Liver (tissue), 9 donors: ENCODE measurements around the gene TNFRSF25. TPM values are rescaled to one million over a fixed set of nuclear protein-coding genes. Genes with fewer than 3 reads are reported as not detected.
"Not testable (repeated sequence)": the region's sequence is repeated elsewhere in the genome, so short reads cannot be mapped to it uniquely, and the experiment has no call there.

Experiments
- DNase-seq: peaks from one replicate; pipeline ENCODE4 v3.0.0-alpha.2; 2017; ENCODE audit warnings: low spot score
- H3K27ac ChIP-seq, 2 donors: one replicate each; pipeline ENCODE4 v1.7.0; 2013; ENCODE audit warnings: inconsistent platforms in 2 of 2, low read length in 2 of 2, control low read depth in 1 of 2, low read depth in 1 of 2, mild to moderate bottlenecking in 1 of 2
- H3K27me3 ChIP-seq, 4 donors: one replicate each; pipeline versions ENCODE4 v1.6.1 to v1.7.0; 2013; ENCODE audit warnings: low read length in 3 of 4, inconsistent platforms in 1 of 4, mild to moderate bottlenecking in 1 of 4, moderate library complexity in 1 of 4; ENCODE audit not compliant: control insufficient read depth in 4 of 4, insufficient read depth in 4 of 4
- H3K36me3 ChIP-seq, 4 donors: one replicate each; pipeline versions ENCODE4 v1.6.1 to v1.7.0; 2013; ENCODE audit warnings: low read length in 3 of 4, mild to moderate bottlenecking in 3 of 4, low read depth in 1 of 4, moderate library complexity in 1 of 4; ENCODE audit not compliant: control insufficient read depth in 4 of 4, insufficient read depth in 3 of 4
- H3K4me1 ChIP-seq, 4 donors: one replicate each; pipeline versions ENCODE4 v1.6.1 to v1.7.0; 2013; ENCODE audit warnings: low read length in 3 of 4, mild to moderate bottlenecking in 3 of 4, moderate library complexity in 1 of 4; ENCODE audit not compliant: control insufficient read depth in 4 of 4, insufficient read depth in 4 of 4
- H3K4me3 ChIP-seq, 3 donors: one replicate each; pipeline versions ENCODE4 v1.6.1 to v1.7.0; 2013; ENCODE audit warnings: low read length in 3 of 3, control low read depth in 1 of 3, low read depth in 1 of 3, mild to moderate bottlenecking in 1 of 3
- H3K9ac ChIP-seq, 2 donors: one replicate each; pipeline ENCODE4 v1.7.0; 2013; ENCODE audit warnings: low read length in 2 of 2, mild to moderate bottlenecking in 2 of 2, moderate library complexity in 2 of 2, control low read depth in 1 of 2, low read depth in 1 of 2
- H3K9me3 ChIP-seq, 4 donors: one replicate each; pipeline versions ENCODE4 v1.6.1 to v1.7.0; 2013; ENCODE audit warnings: low read length in 3 of 4; ENCODE audit not compliant: control insufficient read depth in 4 of 4
- EGR1 ChIP-seq, 2 donors: IDR thresholded peaks; 2 replicates each; pipeline ENCODE4 v1.6.1; 2016 to 2018; ENCODE audit warnings: antibody characterized with exemption in 2 of 2, low read depth in 2 of 2
- FOXA1 ChIP-seq: IDR thresholded peaks from 2 replicates; pipeline ENCODE4 v1.6.1; 2016; ENCODE audit warnings: antibody characterized with exemption
- FOXA2 ChIP-seq: IDR thresholded peaks from 2 replicates; pipeline ENCODE4 v1.6.1; 2016; ENCODE audit warnings: antibody characterized with exemption
- GABPA ChIP-seq, 2 donors: IDR thresholded peaks in 1 of 2; conservative IDR thresholded peaks in 1 of 2; 2 replicates each; pipeline ENCODE4 v1.6.1; 2016; ENCODE audit warnings: antibody characterized with exemption in 2 of 2, mild to moderate bottlenecking in 1 of 2, moderate library complexity in 1 of 2
- HNF4A ChIP-seq, 2 donors: conservative IDR thresholded peaks; 2 replicates each; pipeline ENCODE4 v1.6.1; 2016; ENCODE audit warnings: antibody characterized with exemption in 2 of 2, mild to moderate bottlenecking in 2 of 2
- HNF4G ChIP-seq: IDR thresholded peaks from 2 replicates; pipeline ENCODE4 v1.6.1; 2016; ENCODE audit warnings: antibody characterized with exemption
- JUND ChIP-seq, 2 donors: IDR thresholded peaks; 2 replicates each; pipeline ENCODE4 v1.6.1; 2016; ENCODE audit warnings: antibody characterized with exemption in 2 of 2
- NR2F2 ChIP-seq: IDR thresholded peaks from 2 replicates; pipeline ENCODE4 v1.6.1; 2016; ENCODE audit warnings: antibody characterized with exemption
- RAD21 ChIP-seq, 2 donors: IDR thresholded peaks; 2 replicates each; pipeline ENCODE4 v1.6.1; 2016; ENCODE audit warnings: antibody characterized with exemption in 2 of 2, mild to moderate bottlenecking in 2 of 2
- RXRA ChIP-seq, 2 donors: IDR thresholded peaks; 2 replicates each; pipeline ENCODE4 v1.6.1; 2017 to 2018; ENCODE audit warnings: antibody characterized with exemption in 2 of 2, mild to moderate bottlenecking in 1 of 2
- SP1 ChIP-seq: IDR thresholded peaks from 2 replicates; pipeline ENCODE4 v1.6.1; 2018; ENCODE audit warnings: antibody characterized with exemption, mild to moderate bottlenecking
- TAF1 ChIP-seq: conservative IDR thresholded peaks from 2 replicates; pipeline ENCODE4 v1.6.1; 2016; ENCODE audit warnings: antibody characterized with exemption, mild to moderate bottlenecking
- YY1 ChIP-seq: IDR thresholded peaks from 2 replicates; pipeline ENCODE4 v1.6.1; 2016; ENCODE audit warnings: antibody characterized with exemption, mild to moderate bottlenecking
- WGBS: extraction: QIAGEN DNeasy Blood & Tissue Kit; methylation state at CpG from one replicate; pipeline ENCODE4 v1.1.7; 2013; 5-methylcytosine and 5-hydroxymethylcytosine counted together
- polyA plus RNA-seq, 2 donors: library from polyadenylated mRNA; stranded (reverse) in 1 of 2; unstranded in 1 of 2; fragments of 200-250 nt in 1 of 2; fragments of >200 nt in 1 of 2; fragmentation: Nextera tagmentation in 1 of 2; extraction: Ambion mirVana in 1 of 2; gene quantifications; one replicate each; pipeline versions ENCODE4 v1.2.1 to v1.2.3, GENCODE V29; 2013 to 2015
- total RNA-seq, 2 donors: library from RNA; depleted of rRNA; stranded (reverse); fragments of >200 nt; gene quantifications; one replicate each; pipeline ENCODE4 v1.2.3, GENCODE V29; 2014
- TF ChIP-seq, protein P1 (sequence below): IDR thresholded peaks from 2 replicates; pipeline ENCODE4 v1.6.1; 2016; ENCODE audit warnings: antibody characterized with exemption
- TF ChIP-seq, protein P2 (sequence below): IDR thresholded peaks from 2 replicates; pipeline ENCODE4 v1.6.1; 2016; ENCODE audit warnings: antibody characterized with exemption, mild to moderate bottlenecking
- TF ChIP-seq, protein P3 (sequence below): fragments of 150-350 bp; IDR thresholded peaks from 2 replicates; pipeline ENCODE4 v1.5.1; 2017; ENCODE audit warnings: improper control_type of control experiment, low read depth, low read length; ENCODE audit not compliant: missing input control
- TF ChIP-seq, protein P4 (sequence below): IDR thresholded peaks from 2 replicates; pipeline ENCODE4 v1.6.1; 2016; ENCODE audit warnings: antibody characterized with exemption
- TF ChIP-seq, protein P5 (sequence below): IDR thresholded peaks from 2 replicates; pipeline ENCODE4 v1.6.1; 2016; ENCODE audit warnings: antibody characterized with exemption
- donor health status: healthy.
- donor health status: healthy.
- donor health status: healthy.
- donor health status: healthy.
- donor health status: healthy.

The TNFRSF25 gene
- total and polyA plus RNA-seq, 4 donors: 0.78 to 2.6 (median 2.0) TPM

DNA sequence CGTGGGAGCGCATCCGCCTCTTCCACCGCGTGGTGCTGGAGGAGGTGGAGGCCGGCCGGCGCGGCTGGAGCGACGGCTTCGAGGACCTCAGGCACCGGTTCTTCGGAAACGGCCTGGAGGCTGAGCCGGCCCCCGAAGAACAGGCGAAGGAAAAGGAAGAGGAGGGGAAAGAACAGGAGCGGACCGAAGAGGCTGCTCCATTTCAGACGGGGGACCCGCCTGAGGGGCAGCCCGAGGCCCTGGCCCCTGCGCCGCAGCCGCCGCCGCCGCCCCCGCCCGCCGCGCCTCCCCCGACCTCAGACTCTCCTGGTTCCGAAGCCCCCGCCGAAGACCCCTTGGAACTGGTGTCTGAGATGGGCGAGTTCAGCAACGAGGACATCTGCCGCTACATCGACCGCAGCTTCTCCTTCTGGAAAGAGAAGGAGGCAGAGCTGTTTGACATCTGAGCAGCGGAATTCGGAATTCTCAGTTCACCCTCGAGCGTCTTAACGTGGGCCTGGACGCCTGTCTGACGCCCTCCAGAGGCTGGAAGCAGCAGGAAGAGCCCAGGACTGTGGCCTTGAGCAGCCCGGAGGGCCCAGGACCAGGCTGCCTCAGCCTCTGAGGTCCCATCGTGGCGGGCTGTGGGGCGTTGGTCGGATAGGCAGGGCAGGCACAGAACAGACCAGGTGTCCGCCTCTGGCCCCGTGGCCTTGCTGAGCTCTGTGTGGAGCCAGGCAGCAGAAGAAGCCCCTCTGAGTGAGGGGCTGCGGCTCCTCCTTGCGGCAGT, 10.0 kb downstream of the TNFRSF25 start:
- 75% methylated on average over 58 of the region's 58 CpGs for WGBS
- not testable (repeated sequence) for H3K9ac ChIP-seq, DNase-seq, H3K4me3 ChIP-seq, H3K27me3 ChIP-seq, H3K27ac ChIP-seq, H3K9me3 ChIP-seq
- H3K4me1 ChIP-seq: peaks cover 6 to 24% (median 13%) of the 10 kb centered on the region in 4 donors
- peaks cover 0 to 14% (median 8%) of the 10 kb centered on the region in 4 donors for H3K36me3 ChIP-seq

DNA sequence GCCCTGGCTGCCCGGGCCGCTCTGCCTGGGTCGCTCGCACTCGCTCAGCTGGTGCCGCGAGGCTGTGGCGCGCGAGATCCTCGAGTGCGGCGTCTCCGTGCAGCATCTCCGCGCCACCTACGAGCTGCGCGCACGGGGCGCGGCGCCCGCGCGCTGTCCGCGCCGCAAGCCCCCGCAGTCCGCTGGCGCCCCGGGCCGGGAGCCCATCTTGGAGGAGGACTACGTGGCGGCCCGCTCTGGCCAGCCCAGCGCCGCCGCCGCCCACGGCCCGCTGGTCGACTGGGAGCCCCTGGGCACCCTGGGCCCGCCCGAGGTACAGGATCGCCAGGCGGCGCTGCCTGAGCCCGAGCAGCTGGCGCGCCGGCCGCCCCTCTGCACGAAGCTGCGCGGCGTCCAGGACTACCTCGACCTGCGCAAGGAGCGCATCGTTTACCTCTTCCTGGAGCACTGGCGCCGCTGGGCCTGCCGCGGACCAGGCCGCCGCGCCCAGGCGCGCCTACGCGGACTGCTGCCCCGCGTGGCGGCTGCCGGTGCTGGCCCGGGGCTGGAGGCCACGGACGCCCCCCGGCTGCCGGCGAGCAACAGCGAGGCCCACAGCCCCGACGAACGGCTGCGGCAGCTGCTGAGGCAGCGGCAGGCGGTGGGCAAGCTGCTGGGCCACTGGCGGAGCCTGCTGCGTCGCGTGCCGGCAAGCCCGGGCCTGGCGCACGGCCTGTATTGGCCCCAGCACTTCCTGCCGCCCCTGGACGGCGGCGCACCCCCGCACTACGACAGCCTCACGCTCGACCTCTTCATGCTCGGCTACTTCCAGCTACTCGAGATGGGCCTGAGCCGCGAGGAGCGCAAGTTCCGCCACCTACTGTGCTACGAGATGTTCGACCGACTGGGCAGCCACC, 10.9 kb downstream of the TNFRSF25 start:
- DNase-seq: no peak

DNA sequence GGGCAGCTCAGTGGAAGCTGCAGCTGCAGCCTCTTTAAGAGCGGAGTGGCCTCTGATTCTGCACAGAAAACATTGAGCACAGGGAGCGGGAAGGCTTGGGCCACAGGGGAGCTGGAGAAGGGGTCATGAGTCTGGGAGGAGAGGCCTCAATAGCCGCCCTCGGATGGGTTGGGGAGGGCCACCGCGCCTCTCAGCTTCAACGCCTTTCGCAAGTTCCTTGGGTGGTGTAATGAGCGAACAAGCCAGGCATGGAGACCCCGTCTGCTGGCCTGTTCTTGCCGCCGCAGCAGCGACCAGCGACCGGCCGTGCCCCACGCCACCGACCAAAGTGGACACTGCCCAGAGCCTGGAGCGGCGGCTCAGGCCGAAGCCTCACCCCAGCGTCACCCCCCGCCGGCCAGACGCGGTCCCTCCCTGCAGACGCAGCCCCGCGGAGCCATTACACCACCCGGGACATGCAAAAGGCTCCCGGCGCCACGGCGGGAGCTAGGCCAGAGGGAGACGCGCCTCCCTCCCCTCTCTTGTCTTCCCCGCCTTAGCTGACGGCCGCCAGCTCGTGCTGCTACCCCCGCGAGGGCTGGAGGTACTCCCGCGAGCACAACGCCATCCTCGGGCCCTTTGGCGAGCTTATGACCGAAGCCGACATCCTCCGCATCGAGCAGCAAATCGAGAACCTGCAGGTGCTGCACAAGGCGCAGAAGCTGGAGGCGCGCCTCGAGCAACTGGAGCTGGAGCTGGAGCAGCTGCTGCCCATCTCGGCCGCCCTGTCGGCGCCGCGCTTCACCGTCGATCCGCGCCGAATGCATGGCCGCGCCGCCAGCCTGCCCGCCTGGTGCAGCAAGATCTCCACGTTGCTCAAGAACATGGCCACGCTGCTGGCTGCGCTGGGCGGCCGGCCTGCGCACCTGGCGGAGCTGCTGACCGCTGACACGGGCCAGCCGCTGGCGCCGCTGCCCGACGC, 11.8 kb downstream of the TNFRSF25 start:
- H3K36me3 ChIP-seq: peaks cover 0 to 11% (median 7%) of the 10 kb centered on the region in 4 donors
- 70% methylated on average over 85 of the region's 85 CpGs for WGBS
- DNase-seq, H3K9me3 ChIP-seq, H3K9ac ChIP-seq, H3K27ac ChIP-seq, H3K4me3 ChIP-seq, H3K27me3 ChIP-seq: not testable (repeated sequence)
- peaks cover 14 to 42% (median 27%) of the 10 kb centered on the region in 4 donors for H3K4me1 ChIP-seq

More for the DNA sequence above, 10.9 kb downstream of the TNFRSF25 start:
- no peak overlapping the region for H3K4me3 ChIP-seq
- H3K9ac ChIP-seq: no peak overlapping the region
- TF ChIP-seq HNF4A (conservative IDR thresholded peaks at IDR 0.05) (no peak), YY1 (no peak), EGR1 (IDR thresholded peaks at IDR 0.05; ENCODE audit: low read depth in 2 of 2) (no peak), JUND (IDR thresholded peaks at IDR 0.05) (no peak), FOXA1 (no peak), HNF4G (no peak), SP1 (no peak), NR2F2 (no peak), RAD21 (IDR thresholded peaks at IDR 0.05) (no peak), TAF1 (no peak), GABPA (IDR thresholded peaks at IDR 0.05 in 1 of 2, conservative IDR thresholded peaks at IDR 0.05 in 1 of 2) (no peak), FOXA2 (no peak), RXRA (IDR thresholded peaks at IDR 0.05) (no peak)
- TF ChIP-seq, protein P1, sequence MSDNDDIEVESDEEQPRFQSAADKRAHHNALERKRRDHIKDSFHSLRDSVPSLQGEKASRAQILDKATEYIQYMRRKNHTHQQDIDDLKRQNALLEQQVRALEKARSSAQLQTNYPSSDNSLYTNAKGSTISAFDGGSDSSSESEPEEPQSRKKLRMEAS: no peak
- TF ChIP-seq, protein P2, sequence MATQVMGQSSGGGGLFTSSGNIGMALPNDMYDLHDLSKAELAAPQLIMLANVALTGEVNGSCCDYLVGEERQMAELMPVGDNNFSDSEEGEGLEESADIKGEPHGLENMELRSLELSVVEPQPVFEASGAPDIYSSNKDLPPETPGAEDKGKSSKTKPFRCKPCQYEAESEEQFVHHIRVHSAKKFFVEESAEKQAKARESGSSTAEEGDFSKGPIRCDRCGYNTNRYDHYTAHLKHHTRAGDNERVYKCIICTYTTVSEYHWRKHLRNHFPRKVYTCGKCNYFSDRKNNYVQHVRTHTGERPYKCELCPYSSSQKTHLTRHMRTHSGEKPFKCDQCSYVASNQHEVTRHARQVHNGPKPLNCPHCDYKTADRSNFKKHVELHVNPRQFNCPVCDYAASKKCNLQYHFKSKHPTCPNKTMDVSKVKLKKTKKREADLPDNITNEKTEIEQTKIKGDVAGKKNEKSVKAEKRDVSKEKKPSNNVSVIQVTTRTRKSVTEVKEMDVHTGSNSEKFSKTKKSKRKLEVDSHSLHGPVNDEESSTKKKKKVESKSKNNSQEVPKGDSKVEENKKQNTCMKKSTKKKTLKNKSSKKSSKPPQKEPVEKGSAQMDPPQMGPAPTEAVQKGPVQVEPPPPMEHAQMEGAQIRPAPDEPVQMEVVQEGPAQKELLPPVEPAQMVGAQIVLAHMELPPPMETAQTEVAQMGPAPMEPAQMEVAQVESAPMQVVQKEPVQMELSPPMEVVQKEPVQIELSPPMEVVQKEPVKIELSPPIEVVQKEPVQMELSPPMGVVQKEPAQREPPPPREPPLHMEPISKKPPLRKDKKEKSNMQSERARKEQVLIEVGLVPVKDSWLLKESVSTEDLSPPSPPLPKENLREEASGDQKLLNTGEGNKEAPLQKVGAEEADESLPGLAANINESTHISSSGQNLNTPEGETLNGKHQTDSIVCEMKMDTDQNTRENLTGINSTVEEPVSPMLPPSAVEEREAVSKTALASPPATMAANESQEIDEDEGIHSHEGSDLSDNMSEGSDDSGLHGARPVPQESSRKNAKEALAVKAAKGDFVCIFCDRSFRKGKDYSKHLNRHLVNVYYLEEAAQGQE: no peak
- TF ChIP-seq, protein P3, sequence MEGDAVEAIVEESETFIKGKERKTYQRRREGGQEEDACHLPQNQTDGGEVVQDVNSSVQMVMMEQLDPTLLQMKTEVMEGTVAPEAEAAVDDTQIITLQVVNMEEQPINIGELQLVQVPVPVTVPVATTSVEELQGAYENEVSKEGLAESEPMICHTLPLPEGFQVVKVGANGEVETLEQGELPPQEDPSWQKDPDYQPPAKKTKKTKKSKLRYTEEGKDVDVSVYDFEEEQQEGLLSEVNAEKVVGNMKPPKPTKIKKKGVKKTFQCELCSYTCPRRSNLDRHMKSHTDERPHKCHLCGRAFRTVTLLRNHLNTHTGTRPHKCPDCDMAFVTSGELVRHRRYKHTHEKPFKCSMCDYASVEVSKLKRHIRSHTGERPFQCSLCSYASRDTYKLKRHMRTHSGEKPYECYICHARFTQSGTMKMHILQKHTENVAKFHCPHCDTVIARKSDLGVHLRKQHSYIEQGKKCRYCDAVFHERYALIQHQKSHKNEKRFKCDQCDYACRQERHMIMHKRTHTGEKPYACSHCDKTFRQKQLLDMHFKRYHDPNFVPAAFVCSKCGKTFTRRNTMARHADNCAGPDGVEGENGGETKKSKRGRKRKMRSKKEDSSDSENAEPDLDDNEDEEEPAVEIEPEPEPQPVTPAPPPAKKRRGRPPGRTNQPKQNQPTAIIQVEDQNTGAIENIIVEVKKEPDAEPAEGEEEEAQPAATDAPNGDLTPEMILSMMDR: no peak
- TF ChIP-seq, protein P4, sequence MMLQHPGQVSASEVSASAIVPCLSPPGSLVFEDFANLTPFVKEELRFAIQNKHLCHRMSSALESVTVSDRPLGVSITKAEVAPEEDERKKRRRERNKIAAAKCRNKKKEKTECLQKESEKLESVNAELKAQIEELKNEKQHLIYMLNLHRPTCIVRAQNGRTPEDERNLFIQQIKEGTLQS: no peak
- TF ChIP-seq, protein P5, sequence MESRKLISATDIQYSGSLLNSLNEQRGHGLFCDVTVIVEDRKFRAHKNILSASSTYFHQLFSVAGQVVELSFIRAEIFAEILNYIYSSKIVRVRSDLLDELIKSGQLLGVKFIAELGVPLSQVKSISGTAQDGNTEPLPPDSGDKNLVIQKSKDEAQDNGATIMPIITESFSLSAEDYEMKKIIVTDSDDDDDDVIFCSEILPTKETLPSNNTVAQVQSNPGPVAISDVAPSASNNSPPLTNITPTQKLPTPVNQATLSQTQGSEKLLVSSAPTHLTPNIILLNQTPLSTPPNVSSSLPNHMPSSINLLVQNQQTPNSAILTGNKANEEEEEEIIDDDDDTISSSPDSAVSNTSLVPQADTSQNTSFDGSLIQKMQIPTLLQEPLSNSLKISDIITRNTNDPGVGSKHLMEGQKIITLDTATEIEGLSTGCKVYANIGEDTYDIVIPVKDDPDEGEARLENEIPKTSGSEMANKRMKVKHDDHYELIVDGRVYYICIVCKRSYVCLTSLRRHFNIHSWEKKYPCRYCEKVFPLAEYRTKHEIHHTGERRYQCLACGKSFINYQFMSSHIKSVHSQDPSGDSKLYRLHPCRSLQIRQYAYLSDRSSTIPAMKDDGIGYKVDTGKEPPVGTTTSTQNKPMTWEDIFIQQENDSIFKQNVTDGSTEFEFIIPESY: no peak
- 64% methylated on average over 115 of the region's 115 CpGs for WGBS
- H3K36me3 ChIP-seq: peaks cover 0 to 14% (median 7%) of the 10 kb centered on the region in 4 donors
- peaks cover 10 to 32% (median 19%) of the 10 kb centered on the region in 4 donors for H3K4me1 ChIP-seq
- no peaks in the 10 kb centered on the region for H3K27me3 ChIP-seq
- no peak overlapping the region for H3K27ac ChIP-seq
- no peaks in the 10 kb centered on the region for H3K9me3 ChIP-seq
